D721Med (cell line): ENCODE results near the gene EMP1.

Source experiments
- DNase-seq: peaks from one replicate; pipeline ENCODE4 v3.0.0; 2011; ENCODE audit warnings: low spot score; ENCODE audit not compliant: insufficient read length
- FAIRE-seq: peaks from 2 replicates; lab custom pipeline; 2011; peaks lifted over from hg19 to GRCh38; lab: Jason Lieb, UNC
- CTCF ChIP-seq: IDR thresholded peaks from 2 replicates; pipeline ENCODE4 v1.5.1; 2012; ENCODE audit warnings: mild to moderate bottlenecking, control low read depth; ENCODE audit not compliant: insufficient read depth; ENCODE audit errors: missing control alignments

EMP1 gene

GRCh38 chr12:13220838-13221237, 24.3 kb downstream of the EMP1 start:
- DNase-seq, result no peak
- no peak for TF ChIP-seq CTCF
- FAIRE-seq, result no peak

DNA sequence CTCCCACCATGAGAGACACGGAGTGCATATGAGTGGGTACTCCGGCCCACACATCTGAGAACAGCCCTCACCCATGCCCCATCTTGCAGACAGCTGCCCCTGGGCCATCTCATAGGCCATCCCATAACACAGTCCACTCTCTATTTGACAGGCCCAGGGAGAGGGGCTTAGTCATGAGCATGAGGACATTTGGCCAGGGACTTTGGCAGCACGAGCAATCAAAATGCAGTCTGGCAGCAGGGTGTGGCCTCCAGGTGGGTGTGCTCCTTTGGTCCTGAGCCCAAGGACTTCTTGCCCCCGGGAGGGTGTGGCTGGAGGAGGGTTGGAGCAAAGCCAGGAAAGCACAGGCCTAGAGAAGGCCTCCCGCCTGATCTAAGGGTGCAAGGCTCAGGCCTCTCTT, 25.6 kb downstream of the EMP1 start:
- DNase-seq, result no peak
- no peak for TF ChIP-seq CTCF
- no peak for FAIRE-seq

DNA sequence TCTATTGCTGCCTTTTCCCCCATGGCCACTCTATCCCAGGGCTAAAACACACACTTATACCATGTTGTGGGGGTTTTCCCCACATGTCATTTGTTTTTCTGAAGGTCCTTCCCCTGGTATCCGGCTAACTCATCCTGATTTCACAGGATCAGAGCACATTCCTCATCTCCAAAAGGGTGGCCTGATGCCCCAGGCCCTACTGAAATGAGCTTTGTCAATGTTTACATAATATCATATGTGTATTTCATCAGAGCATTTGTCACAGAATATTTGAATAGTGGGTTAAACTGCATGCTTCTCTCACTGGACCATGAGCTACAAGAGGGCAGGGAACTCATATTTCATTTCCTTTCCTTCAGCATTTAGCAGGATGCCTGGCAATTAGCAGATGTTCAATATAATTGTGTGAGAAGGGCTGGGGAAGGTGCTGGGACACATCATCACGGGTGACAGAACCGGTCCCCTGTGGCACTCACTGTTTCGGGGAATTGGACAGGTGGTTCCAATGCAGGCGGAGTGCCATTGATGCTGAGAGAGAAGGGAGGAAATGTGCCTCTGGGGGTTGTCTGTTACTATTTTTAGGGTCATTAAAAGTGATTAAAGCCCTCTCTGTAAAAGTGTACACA, 26.8 kb downstream of the EMP1 start:
- DNase-seq (no peak), FAIRE-seq (no peak)
- no peak for TF ChIP-seq CTCF

DNA sequence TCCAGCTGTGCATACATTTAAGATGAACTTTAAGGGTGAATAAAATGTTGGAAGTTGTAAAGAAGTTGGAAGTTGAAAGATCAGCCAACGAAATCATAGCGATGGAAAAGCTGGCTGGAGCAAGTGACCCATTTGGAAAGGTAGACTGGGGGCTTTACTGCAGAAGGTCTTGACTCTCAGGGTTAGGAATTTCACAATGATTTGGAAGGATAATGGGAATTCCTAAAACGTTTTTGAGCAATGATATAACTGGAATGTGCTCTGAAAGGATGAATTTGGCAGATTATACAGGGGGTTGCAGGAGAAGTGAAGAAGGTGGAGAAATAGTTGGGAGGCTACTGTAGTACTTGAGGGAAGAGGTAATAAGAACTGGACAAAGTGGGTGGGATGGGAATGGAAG, 27.4 kb downstream of the EMP1 start:
- no peak for TF ChIP-seq CTCF
- no peak for FAIRE-seq
- no peak for DNase-seq

DNA sequence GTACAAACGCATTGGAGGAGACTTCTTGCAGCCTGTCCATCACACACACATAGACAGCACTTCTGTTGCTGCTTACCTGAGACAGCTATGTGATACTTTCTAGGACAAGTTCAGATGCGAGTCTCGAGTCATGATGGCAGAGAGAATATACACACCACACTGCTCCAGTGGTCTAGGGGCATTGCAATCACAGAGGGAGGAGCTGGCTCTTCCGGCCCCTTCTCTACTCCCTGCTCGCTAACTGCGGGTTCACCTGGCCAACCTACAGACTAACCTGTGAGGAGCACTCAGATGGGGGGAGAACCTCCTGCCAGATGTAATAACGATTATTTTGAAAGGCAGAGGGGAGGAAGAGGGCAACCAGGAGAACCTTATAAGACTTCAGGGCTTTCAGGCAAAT, 30.7 kb downstream of the EMP1 start:
- FAIRE-seq (no peak), DNase-seq (no peak)
- TF ChIP-seq CTCF, result no peak

GRCh38 chr12:13228579-13228978, 32.1 kb downstream of the EMP1 start:
- FAIRE-seq (no peak), DNase-seq (no peak)
- TF ChIP-seq CTCF, result no peak

- no peak for TF ChIP-seq CTCF
- no peak for FAIRE-seq
- DNase-seq, result no peak
Measured at GRCh38 chr12:13229504-13229903, 33.0 kb downstream of the EMP1 start.
